ENCODE results near the gene POLR1F.
"Not testable (repeated sequence)": the region's sequence is repeated elsewhere in the genome, so short reads cannot be mapped to it uniquely, and the experiment has no call there.

Gene POLR1F, protein sequence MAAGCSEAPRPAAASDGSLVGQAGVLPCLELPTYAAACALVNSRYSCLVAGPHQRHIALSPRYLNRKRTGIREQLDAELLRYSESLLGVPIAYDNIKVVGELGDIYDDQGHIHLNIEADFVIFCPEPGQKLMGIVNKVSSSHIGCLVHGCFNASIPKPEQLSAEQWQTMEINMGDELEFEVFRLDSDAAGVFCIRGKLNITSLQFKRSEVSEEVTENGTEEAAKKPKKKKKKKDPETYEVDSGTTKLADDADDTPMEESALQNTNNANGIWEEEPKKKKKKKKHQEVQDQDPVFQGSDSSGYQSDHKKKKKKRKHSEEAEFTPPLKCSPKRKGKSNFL

DNA sequence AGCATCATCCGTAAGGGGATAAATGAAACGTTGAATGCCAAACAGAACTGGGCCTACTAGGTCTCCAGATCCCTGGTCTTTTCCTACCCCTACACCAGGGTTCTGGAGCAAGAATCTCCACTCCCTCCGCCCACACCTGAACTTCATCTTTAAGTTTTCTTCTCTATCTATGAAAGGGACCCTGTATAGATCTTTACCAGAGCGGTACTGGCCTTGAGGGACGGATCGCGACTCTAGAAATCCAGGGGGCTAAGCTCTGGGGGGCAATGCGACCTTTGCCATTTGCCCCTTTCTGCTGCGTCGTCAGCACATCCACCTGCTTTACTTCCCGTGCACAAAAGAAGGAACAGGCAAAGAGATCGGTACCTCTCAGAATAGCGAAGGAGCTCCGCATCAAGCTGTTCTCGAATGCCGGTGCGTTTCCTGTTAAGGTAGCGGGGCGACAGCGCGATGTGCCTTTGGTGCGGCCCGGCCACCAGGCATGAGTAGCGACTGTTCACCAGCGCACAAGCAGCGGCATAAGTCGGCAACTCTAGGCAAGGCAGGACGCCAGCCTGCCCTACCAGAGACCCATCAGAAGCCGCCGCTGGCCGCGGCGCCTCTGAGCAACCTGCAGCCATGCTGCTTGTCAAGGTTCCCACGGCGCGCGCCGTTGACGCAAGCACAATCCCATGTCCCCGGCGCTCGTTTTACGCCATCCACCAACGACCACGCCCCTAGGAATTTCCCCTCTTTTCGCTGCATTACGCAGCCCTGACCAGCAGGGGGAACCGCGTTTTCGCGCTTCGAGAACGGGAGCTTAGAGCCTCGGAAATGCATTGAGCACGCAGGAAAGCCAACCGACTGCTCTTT lies at the start of gene POLR1F:
Gene POLR1F (minus strand): TSS at position 641 of the 852 bp plus-strand sequence. CDS start 21 bp downstream, at position 620.
- DNase-seq, result peak; percentile 91

DNA sequence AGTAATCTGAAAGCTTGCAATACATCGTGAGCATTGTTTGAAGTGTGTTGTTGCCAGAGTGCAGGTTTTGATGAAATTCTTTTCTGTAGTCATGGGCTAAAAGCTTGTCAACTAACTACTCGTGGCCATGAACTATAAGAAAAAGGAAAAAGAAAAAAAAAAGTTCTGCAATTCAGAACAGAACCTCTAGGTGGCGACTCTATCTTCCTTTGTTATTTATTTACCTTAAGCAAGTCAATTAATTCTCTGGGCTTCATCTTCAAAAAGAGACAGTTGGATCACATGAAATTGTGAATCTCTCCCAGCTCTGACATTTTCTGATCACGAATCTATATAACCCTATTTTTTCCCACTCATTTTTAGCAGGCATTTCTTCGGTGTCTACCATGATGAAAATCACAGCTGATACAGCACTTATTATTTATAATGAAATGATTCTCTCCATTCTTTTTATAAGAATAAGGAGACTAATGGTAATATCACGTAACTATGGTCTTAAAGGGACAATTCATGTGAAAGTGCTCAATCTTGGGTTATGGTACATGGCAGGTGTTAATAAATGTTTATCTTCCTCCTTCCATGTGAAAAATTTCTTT lies 45.8 kb upstream of the POLR1F start:
- no peak for DNase-seq

DNA sequence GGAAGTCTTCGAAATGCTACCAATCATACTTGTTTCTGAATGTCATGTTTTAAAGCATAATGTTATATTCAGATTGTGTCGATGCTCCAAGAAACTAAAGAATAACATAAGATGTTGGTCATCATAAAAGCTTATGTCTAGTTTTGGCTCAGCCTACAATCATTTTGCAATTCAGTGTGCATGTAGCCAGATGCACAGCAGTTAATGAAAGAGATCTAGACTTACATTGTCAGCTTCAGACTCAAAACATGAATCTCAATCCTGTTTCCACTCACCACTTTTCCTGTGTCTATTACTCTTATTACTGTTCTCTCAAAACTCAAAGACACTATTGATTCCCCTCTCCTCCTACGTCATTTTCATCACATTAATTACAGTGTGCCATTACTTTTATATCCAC lies 43.2 kb upstream of the POLR1F start:
- DNase-seq, result no peak

DNA sequence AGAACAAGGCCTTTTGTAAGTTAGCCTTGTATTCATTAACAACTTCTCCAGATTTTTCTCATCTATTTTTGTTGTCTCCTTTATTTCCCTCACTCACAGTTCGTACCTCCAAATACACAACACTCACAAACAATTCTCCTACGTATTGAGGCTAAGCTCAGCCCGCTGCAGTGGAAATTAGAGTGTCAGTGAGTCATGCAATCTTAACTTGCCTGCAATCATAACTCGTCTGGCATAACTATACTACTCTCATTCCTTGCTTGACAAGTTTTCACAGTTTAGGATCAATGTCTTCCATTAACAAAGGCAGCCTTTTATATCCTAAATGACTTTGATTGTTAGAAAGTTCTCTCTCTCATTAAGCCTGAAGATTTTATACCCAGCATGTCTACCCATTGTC lies 40.8 kb upstream of the POLR1F start:
- DNase-seq, result no peak

DNA sequence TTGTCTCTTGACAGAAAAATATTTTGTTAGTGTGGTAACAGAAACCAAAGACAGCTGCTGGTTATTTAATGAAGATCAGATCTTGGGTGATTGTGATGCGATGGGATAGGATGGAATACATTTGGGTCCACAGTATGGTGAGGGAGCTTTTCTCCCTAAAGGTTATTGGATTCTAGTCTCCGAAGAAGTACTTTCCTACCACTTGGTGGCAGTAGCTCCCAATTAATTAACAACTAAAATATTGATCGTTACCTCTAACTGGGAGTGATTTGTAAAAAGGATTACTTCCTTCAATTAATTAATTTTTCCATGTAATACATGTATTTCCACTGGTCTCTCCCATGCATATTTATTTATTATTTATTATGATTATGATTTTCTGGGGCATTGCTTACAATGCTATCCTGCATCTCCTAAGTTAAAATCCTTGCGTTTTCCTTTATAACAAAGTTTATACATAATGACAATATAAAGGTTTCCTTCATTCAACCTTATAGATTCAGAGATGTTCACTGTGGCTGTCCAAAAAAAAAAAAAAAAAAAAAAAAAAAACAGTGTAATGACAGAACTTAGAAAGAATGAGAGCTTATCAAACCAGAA lies 39.0 kb upstream of the POLR1F start:
- no peak for DNase-seq

DNA sequence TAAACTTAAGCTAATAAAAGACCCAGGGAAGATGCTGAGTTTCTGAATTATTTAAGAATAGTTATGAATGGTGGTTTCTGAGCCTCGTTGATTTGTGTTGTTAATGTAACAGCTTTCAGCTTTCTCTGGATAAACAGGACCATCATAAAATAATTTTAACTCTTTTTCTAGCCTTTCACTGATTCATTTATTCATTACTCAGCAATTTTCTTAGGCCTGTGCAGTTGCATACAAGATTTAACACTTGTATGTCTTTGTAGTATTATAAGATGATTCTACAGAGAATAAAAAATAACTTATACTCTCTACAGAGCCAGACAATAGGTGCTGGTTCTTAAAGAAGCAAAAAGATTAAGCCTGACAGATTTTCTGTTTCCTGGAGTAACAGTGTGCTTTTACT lies 35.2 kb upstream of the POLR1F start:
- DNase-seq, result no peak

DNA sequence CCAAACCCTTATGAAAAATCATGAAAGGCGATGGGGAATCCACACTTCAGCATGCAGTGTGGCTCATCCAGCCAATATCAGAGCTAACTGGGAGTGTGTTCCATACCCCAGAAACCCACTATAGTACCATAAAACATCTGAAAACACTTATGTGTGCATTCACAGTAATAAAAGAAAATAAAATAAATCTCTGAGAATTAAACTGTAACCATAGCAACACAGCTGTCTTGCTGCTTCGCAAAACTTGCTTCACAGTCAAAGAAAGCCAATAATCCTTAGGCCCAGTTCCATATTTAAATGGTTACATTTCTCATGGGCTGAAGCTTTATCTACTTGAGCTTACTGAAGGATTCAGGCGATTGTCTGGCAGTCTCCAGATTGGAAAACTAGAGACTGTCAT lies 19.9 kb upstream of the POLR1F start:
- DNase-seq, result no peak

DNA sequence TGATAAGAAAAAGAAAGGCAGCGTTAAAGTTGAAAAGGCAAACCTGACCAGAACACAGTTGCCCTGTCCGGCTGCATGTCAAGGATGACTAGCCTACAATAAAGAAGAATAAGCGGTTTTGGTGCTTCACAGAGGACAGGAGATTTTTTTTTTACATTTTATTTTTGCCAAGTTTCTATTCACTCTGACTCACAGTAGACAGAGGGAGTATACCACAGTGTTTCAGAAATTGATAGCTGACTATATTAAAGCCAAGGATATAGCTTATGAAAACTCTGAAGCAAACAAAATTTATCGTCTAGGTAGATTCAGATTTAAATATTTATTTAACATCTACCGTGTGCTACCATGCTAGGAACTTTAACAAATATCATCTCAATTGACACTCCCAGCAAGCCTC lies 16.9 kb upstream of the POLR1F start:
- no peak for DNase-seq

DNA sequence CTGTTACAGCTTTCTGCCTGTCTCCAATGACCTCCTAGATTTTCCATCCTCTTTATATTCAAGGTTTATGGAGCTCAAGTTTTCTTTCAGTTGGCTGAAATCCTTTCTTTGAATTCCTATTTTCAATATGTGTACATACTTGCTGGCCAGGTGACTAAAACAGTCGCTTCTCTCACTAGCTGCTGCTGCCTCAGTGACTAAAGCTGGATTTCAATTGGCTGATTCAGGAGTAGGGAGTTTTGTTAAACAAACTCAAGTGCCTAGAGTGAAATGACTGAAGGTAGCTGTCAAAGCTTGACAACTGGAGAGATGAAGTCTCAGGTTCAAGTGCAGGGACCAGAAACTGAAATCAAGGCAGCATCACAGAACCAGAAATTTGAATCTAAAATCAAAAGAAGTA lies 6.7 kb upstream of the POLR1F start:
- DNase-seq, result no peak

DNA sequence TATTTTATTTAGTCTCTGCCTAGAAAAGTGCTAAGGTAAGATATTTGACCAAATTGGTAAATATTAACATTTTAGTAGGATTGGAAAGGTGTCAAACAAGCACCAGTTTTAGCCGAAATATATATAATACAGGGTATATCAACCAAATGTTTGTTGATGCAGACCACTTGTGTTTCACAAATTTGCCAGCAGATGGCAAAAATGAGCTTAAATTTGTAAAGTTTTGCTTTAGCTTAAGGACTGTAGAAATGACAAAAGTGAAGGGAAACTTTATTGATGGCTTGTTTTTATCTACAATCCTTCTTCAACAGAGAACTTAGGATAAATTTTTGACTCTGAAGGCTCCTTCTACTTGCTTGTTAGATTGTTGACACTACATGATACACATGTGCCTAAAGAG lies 4.8 kb upstream of the POLR1F start:
- DNase-seq, result peak; percentile 43

DNA sequence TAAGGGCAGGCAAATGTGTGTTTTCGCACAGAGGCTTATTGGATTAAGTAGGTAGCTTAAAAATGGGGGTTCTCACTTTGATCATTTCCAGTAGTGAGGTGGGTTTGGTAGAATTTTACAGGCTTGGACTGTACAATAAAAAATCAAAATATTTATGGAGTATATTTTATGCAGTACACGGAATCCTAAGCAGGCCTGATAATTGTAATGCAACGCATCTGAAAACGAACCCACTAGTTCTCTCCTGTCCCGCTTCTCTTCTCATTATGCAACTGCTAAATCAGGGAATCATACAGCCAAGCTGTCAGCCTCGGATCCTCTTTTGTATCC lies 377 bp upstream of the POLR1F start:
- no peak for DNase-seq

DNA sequence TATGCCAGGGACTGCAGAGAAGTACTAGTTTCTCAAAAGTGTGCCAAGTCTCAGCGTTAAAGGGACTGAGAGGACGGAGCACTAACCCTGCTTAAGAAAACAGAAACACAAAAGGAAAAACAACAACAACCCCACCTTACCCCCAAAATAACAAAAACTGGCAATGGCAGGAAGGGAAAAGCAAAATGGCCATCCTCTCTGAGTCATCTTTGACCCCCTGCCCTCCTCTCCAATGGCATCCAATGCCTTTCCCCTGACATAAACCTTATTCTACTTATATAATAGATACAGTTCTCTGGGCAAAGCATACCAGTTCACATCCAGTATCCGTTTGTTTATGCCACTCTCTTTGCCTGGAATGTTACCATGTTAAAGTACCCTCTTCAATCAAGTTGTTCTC lies 1.6 kb downstream of the POLR1F start:
- no peak for DNase-seq

DNA sequence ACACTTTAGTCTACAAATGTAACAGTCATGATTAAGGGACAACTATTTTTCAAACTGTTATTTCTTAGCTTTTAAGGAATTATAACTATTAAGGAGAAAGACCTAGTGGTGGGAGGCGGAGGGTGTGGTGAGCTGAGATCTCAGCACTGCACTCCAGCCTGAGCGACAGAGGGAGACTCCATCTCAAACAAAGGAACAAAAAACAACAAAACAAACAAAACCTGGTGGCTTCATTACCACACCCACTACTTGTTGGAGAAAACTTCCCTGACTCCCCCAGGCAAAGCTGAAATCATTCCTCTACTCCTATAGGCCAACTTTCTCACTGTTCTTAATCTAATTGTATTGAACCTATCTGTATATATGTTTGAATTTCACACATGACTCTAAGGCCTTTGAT lies 3.2 kb downstream of the POLR1F start:
- no peak for DNase-seq

DNA sequence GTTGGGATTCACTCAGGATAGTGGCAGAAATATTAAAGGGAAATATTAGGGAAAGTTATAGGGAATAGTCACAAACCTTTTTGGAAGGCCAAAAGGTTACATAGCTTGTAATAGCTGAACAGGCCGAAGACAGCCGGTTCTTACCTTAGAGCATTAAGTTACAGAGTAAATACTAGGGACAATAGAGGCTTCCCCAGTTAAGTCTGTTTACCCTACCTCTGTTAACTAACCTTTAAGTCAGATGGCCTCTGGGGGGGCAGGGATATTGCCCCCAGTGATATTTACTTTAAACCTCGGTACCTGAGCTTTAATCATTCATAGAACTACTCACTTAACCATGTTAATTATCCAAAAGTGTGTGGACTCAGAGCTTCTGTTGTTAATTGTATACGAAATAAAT lies 7.4 kb downstream of the POLR1F start:
- no peak for DNase-seq

DNA sequence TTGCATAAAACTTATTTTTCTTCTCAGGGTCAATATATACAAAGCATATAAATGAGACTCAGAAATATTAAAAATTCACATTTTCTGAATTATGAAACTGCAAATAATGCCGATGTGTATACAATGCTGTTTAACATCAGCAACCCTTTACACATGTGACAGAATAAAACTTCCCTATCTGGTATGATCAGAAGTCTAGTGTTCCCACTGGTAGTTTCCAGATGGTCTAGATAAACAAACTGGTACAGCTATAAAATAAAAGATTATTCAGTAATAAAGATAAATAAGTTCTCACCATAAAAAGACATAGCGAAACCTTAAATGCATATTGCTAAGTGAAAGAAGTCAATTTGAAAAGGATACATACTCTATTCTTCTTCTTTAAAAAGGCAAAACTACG lies 7.9 kb downstream of the POLR1F start:
- DNase-seq, result no peak

DNA sequence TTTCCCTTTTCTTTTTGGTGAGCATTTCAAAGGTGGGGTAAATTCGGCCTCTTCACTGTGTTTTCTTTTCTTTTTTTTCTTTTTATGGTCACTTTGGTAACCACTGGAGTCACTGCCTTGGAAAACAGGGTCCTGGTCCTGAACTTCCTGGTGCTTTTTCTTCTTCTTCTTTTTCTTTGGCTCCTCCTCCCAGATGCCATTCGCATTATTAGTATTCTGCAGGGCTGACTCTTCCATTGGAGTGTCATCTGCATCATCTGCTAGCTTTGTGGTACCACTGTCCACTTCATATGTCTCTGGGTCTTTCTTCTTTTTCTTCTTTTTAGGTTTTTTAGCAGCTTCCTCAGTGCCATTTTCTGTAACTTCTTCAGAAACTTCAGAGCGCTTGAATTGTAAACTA lies 10.5 kb downstream of the POLR1F start:
- DNase-seq, result no peak

DNA sequence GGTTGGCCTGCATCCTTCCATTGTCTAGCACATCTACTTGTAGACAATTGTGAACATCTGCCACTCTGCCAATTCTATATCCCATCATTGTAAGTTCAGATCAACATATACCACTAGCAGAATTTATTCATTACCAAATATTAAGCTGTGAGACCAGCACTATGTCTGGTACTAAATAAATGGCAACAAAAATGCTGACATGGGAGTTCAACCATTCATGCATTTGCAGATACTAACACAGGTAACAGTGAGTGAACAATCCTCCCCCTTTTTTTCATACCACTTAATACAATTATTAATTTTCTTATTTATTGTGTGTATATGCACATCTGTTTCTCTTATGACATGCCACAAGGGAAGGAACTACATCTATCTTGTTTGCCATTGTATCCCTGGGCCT lies 11.9 kb downstream of the POLR1F start:
- no peak for DNase-seq

DNA sequence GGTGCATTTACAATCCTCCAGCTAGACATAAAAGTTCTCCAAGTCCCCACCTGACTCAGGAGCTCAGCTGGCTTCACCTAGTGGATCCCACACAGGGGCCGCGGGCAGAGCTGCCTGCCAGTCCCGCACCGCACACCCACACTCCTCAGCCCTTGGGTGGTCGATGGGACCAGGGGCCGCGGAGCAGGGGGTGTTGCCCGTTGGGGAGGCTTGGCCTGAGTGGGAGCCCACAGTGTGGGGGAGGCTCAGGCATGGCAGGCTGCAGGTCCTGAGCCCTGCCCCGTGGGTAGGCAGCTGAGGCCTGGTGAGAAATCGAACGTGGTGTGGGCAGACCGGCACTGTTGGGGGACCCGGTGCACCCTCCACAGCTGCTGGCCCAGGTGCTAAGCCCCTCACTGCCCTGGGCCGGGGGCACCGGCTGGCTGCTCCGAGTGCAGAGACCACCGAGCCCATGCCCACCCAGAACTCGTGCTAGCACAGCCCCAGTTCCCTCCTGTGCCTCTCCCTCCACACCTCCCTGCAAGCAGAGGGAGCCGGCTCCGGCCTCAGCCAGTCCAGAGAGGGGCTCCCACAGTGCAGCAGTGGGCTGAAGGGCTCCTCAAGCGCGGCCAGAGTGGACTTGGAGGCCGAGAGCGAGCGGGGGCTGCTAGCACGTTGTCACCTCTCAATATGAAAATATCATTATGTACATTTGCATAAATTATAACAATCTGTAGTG lies 16.6 kb downstream of the POLR1F start:
- DNase-seq, result no peak

DNA sequence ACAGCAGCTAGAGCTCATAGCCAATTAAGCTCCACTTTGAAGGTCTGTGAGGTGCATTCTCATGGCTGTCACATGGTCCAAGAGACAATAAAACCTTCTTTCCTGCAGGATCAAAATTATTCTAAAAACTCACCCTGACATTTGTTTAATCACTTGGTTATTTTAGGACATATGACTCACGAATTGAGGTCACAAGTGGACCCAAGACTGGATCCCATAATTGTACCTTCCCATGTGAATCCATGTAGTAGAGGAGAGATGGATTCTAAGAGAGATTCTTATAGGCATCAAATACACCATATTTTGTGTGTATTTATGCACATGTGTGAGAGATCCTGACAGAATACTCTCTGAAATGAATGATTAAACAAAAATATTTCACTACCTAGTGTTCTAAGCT lies 18.1 kb downstream of the POLR1F start:
- no peak for DNase-seq

DNA sequence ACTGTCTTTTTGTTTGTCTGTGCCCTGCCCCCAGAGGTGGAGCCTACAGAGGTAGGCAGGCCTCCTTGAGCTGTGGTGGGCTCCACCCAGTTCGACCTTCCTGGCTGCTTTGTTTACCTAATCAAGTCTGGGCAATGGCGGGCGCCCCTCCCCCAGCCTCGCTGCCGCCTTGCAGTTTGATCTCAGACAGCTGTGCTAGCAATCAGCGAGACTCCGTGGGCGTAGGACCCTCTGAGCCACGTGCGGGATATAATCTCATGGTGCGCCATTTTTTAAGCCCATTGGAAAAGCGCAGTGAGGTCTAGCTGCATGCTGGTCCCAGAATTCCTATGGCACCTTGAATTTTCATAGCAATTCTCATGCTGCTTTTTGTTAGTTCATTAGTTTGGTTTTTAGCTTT lies 19.7 kb downstream of the POLR1F start:
- not testable (repeated sequence) for DNase-seq

DNA sequence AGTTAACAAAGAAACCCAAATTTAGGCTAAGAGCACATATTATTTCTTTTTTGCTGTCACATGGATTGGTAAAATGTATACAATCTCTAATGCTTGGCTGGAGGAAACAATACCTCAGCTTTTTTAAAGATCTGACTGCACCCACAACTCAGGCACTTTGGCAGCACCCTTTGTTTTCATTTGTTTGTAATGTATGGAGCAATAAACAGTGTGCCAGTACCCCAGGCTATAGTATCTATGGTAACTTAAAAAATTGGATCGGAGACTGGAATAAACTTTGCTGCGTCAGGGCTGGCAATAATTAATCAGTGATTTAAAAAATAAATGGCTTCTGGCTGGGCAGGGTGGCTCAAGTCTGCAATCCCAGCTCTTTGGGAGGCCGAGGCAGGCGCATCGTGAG lies 27.2 kb downstream of the POLR1F start:
- no peak for DNase-seq

DNA sequence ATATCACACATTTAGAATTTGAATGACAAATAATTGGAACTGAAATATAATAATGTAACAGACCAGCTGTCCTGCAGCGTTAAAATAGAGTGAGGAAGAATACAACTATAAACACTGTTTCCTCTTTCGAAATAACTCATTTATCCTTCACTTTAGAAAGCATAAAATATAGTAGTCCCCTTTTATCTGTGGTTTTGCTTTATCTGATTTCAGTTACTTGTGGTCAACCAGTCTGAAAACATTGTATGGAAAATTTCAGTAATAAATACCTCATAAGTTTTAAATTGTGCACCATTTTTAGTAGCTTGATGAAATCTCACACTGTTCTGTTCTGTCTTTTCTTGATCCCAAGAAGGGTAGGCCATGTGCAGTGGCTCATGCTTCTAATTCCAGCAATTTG lies 31.7 kb downstream of the POLR1F start:
- DNase-seq, result no peak

DNA sequence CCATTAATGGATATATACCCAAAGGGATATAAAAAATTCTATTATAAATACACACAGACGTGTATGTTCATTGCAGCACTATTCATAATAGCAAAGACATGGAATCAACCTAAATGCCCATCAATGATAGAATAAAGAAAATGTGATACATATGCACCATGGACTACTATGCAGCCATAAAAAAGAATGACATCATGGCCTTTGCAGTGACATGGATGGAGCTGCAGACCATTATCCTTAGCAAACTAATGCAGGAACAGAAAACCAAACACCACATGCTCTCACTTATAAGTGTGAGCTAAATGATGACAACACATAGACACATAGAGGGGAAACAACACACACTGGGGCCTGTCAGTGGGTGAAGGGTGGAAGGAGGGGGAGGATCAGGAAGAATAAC lies 33.0 kb downstream of the POLR1F start:
- DNase-seq, result no peak
